ENCODE data around the gene FADS1.

FADS1 gene

DNA sequence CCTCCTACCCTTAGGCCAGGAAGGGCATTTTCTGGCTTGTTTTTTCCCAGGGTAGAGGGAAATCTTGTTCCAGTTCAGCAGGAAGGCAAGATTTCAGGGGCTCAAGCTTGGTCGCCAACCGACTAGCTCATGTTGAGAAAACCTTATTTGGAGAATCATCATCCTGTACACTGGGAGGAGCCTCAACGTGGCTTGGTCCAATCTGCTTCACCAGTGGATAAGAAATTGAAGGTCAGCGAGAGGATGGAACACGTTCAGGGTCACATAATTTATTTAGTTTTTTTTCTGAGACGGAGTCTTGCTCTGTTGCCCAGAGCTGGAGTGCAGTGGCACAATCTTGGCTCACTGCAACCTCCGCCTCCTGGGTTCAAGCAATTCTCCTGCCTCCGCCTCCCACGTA lies 31.8 kb upstream of the FADS1 start:
- no peaks in the 10 kb centered on the region for H3K36me3 ChIP-seq
- TF ChIP-seq, protein P1, sequence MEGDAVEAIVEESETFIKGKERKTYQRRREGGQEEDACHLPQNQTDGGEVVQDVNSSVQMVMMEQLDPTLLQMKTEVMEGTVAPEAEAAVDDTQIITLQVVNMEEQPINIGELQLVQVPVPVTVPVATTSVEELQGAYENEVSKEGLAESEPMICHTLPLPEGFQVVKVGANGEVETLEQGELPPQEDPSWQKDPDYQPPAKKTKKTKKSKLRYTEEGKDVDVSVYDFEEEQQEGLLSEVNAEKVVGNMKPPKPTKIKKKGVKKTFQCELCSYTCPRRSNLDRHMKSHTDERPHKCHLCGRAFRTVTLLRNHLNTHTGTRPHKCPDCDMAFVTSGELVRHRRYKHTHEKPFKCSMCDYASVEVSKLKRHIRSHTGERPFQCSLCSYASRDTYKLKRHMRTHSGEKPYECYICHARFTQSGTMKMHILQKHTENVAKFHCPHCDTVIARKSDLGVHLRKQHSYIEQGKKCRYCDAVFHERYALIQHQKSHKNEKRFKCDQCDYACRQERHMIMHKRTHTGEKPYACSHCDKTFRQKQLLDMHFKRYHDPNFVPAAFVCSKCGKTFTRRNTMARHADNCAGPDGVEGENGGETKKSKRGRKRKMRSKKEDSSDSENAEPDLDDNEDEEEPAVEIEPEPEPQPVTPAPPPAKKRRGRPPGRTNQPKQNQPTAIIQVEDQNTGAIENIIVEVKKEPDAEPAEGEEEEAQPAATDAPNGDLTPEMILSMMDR (IDR thresholded peaks at IDR 0.05) = no peak
- H3K4me1 ChIP-seq (ENCODE audit: control insufficient read depth in 1 of 2, insufficient read depth in 1 of 2, low read depth in 1 of 2, low read length in 1 of 2) = no peaks in the 10 kb centered on the region
- H3K27ac ChIP-seq = no peak overlapping the region
- no peaks in the 10 kb centered on the region for H3K9me3 ChIP-seq
- no peak overlapping the region for H3K4me3 ChIP-seq (ENCODE audit: low read depth in 1 of 2, low read length in 1 of 2)
- no peaks in the 10 kb centered on the region for H3K27me3 ChIP-seq

DNA sequence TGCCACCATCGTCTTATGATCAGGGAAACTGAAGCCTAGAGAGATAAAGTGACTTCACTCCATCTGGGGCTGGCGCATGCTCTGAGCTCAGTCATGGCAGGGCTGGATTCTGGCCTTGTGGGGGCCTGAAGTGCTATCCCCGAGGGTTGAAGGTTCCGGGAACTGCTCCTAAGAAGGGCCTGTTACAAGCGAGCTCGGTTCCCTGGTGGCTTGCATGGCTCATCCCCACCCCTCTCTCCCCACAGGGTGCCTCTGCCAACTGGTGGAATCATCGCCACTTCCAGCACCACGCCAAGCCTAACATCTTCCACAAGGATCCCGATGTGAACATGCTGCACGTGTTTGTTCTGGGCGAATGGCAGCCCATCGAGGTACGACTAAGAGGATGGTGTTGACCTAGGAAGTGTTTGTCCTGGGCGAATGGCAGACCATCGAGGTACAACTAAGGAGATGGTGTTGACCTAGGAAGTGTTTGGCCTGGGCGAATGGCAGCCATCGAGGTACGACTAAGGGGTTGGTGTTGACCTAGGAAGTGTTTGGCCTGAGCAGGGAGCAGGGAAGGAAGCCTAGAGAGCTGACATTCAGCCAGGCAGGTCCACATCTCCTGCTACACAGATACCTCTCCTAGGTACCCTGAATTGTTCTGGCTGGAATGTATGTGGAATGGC lies 31.2 kb upstream of the FADS1 start:
- TF ChIP-seq, protein P1 (IDR thresholded peaks at IDR 0.05) = no peak
- Histone ChIP-seq H3K4me1 (ENCODE audit: control insufficient read depth in 1 of 2, insufficient read depth in 1 of 2, low read depth in 1 of 2, low read length in 1 of 2) (no peaks in the 10 kb centered on the region), H3K36me3 (no peaks in the 10 kb centered on the region), H3K4me3 (ENCODE audit: low read depth in 1 of 2, low read length in 1 of 2) (no peak overlapping the region), H3K27me3 (no peaks in the 10 kb centered on the region), H3K27ac (no peak overlapping the region), H3K9me3 (no peaks in the 10 kb centered on the region)

DNA sequence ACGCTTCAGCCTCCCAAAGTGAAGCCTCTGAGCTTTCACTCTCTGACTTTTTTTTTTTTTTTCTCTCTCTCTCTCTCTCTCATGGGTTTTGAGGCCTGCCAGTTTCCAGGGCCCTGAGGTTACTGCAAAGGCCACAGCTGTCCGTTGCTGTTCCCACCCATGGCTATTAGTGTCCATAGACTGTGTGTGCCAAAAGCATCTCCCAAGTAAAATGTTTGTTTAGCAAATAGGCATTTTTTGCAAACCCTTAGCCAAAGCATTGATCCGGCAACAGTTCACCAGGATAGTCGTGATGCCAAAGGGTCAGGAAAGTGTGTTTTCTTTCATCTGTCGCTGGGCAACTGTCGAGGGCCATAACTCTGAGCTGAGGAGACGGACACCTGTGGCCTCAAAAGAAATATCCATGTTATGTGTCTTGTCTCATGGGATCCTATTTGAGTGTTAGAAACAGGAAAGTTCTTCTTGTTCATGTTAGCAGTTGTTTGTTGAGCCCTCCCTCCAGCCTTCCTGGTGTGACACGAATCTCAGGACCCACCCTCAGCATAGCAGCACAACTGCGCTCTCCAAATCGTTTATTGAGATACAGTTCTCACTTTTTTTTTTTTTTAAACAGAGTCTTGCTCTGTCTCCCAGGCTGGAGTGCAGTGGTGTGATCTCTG lies 29.7 kb upstream of the FADS1 start:
- Histone ChIP-seq H3K36me3 (no peaks in the 10 kb centered on the region), H3K9me3 (no peaks in the 10 kb centered on the region), H3K4me3 (ENCODE audit: low read depth in 1 of 2, low read length in 1 of 2) (no peak overlapping the region), H3K27ac (no peak overlapping the region), H3K4me1 (ENCODE audit: control insufficient read depth in 1 of 2, insufficient read depth in 1 of 2, low read depth in 1 of 2, low read length in 1 of 2) (no peaks in the 10 kb centered on the region), H3K27me3 (no peaks in the 10 kb centered on the region)
- TF ChIP-seq, protein P1 (IDR thresholded peaks at IDR 0.05) = no peak

DNA sequence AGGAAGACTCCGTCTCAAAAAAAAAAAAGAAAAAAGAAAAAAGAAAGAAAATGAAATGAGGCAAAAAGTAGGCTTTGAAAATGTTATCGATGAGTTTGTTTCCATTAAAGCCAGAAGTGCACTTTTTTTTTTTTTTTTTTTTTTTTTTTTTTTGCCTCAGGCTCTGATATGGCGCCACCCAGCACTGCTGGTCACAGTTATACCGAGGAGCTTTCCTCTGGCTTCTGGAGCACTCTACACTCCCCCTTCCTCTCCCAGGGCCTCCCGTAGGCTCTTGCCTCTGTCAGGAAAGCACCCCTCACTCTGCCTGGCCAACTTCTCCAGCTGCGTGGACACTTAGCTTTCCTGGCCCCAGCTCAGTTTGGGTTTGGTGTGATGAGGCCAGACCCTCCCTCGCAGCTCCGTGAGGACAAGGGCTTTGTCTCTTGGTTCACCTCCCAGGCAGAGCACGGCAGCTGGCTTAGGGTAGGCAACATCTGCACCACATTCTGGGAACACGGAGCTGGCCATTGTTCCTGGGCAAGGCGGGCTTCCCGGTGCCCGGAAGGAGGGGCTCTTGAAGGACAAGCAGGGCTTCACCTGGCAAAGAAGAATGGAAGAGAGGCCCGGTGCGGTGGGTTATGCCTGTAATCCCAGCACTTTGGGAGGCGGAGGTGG lies 28.2 kb upstream of the FADS1 start:
- TF ChIP-seq, protein P1 (IDR thresholded peaks at IDR 0.05) = no peak

DNA sequence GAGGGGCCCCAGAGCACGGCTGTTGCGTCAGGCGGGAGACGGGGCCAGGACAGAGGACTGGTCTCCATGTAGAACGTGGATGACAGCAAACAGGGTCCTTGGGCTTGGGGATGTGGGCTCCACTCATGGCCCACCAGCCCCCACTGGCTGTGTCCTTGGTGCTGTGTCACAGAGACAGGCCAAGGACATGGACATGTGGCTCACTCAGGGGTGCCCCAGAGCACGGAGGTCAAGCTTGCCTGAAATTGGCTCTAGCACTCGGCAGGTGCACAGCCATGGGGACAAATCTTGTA lies 25.7 kb upstream of the FADS1 start:
- no peaks in the 10 kb centered on the region for H3K27me3 ChIP-seq
- H3K4me1 ChIP-seq (ENCODE audit: control insufficient read depth in 1 of 2, insufficient read depth in 1 of 2, low read depth in 1 of 2, low read length in 1 of 2) = no peaks in the 10 kb centered on the region
- H3K9me3 ChIP-seq = no peaks in the 10 kb centered on the region
- H3K4me3 ChIP-seq (ENCODE audit: low read depth in 1 of 2, low read length in 1 of 2) = no peak overlapping the region
- H3K36me3 ChIP-seq = peaks cover 7% of the 10 kb centered on the region
- TF ChIP-seq, protein P1 (IDR thresholded peaks at IDR 0.05) = no peak
- no peak overlapping the region for H3K27ac ChIP-seq

More for the DNA sequence above, 28.2 kb upstream of the FADS1 start:
- Histone ChIP-seq H3K36me3 (peaks cover 7% of the 10 kb centered on the region), H3K9me3 (no peaks in the 10 kb centered on the region), H3K4me3 (ENCODE audit: low read depth in 1 of 2, low read length in 1 of 2) (no peak overlapping the region), H3K4me1 (ENCODE audit: control insufficient read depth in 1 of 2, insufficient read depth in 1 of 2, low read depth in 1 of 2, low read length in 1 of 2) (no peaks in the 10 kb centered on the region), H3K27me3 (no peaks in the 10 kb centered on the region), H3K27ac (no peak overlapping the region)
